Left lung (tissue), 10 donors: ENCODE measurements around the gene ACTR3C. TPM values are rescaled to one million over a fixed set of nuclear protein-coding genes. Genes with fewer than 3 reads are reported as not detected.

Source experiments
- ATAC-seq: fragments of 200-7000 bp; cut with Tn5 transposase; one replicate; pipeline ENCODE4 v1.9.1; 2020; ENCODE audit warnings: moderate library complexity
- DNase-seq, 4 donors: peaks; one replicate each; pipeline ENCODE4 v3.0.0-alpha.2; 2013 to 2020
- H3K27ac ChIP-seq, 2 donors: fragments of 200-600 bp; sonication (generic) in 1 of 2; one replicate each; pipeline versions ENCODE4 v1.5.0 to v1.8.0; 2020 to 2021
- H3K27me3 ChIP-seq, 2 donors: fragments of 200-600 bp; sonication (generic) in 1 of 2; one replicate each; pipeline versions ENCODE4 v1.5.0 to v1.8.0; 2020 to 2021
- H3K36me3 ChIP-seq, 2 donors: fragments of 200-600 bp; sonication (generic) in 1 of 2; one replicate each; pipeline versions ENCODE4 v1.5.0 to v1.8.0; 2020 to 2021
- H3K4me1 ChIP-seq, 2 donors: fragments of 200-600 bp; one replicate each; pipeline ENCODE4 v1.8.0; 2021
- H3K4me3 ChIP-seq, 2 donors: fragments of 200-600 bp; sonication (generic) in 1 of 2; one replicate each; pipeline versions ENCODE4 v1.5.0 to v1.8.0; 2020 to 2021; ENCODE audit warnings: mild to moderate bottlenecking in 1 of 2
- H3K9me3 ChIP-seq, 2 donors: fragments of 200-600 bp; sonication (generic) in 1 of 2; one replicate each; pipeline versions ENCODE4 v1.5.0 to v1.8.0; 2020 to 2021
- intact Hi-C, 2 donors: fragments of 100-400 bp; cut with DNase I; formaldehyde crosslinking; loops; one replicate each; pipeline versions ENCODE4 v1.11.2 to v1.14.2; 2022
- polyA plus RNA-seq, 6 donors: library from polyadenylated mRNA; unstranded; fragments of 120-200 nt; gene quantifications; one replicate each; pipeline ENCODE4 v1.2.1, GENCODE V29; 2013; ENCODE audit not compliant: insufficient read length in 6 of 6
- total RNA-seq, 2 donors: library from RNA; stranded (reverse); fragmentation: NEBNext Ultra II Directional; extraction: Animal tissue kit (Norgen Biotek cat#: 25700); gene quantifications; one replicate each; pipeline ENCODE4 v1.2.1, GENCODE V29; 2021
- TF ChIP-seq, protein P1 (sequence below), 2 donors: fragments of 200-600 bp; sonication (generic) in 1 of 2; IDR thresholded peaks; one replicate each; pipeline versions ENCODE4 v1.5.0 to v1.8.0; 2021; ENCODE audit warnings: antibody characterized with exemption in 2 of 2
- donor health status: DM: no; HTN: yes; CAD: no.
- donor health status: DM: no; HTN: no; CAD: no.

Gene ACTR3C
- total and polyA plus RNA-seq, 8 donors = 3.4 to 25.1 (median 6.1) TPM

DNA sequence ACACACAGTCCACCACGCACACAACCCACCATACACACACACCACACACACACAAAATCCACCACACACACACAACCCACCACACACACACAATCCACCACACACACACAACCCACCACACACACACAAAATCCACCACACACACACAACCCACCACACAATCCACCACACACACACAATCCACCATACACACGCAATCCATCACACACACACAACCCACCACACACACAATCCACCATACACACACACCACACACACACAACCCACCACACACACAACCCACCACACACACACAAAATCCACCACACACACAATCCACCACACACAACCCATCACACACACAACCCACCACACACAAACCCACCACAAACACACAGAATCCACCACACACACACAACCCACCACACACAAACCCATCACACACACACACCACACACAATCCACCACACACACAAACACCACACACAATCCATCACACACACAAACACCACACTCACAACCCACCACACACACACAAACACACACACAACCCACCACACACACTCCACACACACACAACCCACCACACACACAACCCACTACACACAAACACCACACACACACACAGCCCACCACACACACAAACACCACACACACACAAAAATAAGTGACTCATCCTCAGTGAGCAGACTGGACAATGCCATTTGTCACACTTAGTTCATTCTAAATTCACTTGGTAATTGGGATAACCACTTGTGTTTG, 36.4 kb upstream of the ACTR3C start:
- Histone ChIP-seq H3K4me3 (no peak overlapping the region), H3K4me1 (peaks cover 0 to 12% of the 10 kb centered on the region in 2 donors), H3K9me3 (no peaks in the 10 kb centered on the region), H3K27me3 (no peaks in the 10 kb centered on the region), H3K27ac (no peak overlapping the region), H3K36me3 (no peaks in the 10 kb centered on the region)
- ATAC-seq = no peak
- intact Hi-C loops = loop anchor here in 1 of 2 donors (10.0 kb wide), 1 partner anchor 65 kb away; no protein-coding TSS in a partner anchor
- DNase-seq = no peak
- TF ChIP-seq, protein P1, sequence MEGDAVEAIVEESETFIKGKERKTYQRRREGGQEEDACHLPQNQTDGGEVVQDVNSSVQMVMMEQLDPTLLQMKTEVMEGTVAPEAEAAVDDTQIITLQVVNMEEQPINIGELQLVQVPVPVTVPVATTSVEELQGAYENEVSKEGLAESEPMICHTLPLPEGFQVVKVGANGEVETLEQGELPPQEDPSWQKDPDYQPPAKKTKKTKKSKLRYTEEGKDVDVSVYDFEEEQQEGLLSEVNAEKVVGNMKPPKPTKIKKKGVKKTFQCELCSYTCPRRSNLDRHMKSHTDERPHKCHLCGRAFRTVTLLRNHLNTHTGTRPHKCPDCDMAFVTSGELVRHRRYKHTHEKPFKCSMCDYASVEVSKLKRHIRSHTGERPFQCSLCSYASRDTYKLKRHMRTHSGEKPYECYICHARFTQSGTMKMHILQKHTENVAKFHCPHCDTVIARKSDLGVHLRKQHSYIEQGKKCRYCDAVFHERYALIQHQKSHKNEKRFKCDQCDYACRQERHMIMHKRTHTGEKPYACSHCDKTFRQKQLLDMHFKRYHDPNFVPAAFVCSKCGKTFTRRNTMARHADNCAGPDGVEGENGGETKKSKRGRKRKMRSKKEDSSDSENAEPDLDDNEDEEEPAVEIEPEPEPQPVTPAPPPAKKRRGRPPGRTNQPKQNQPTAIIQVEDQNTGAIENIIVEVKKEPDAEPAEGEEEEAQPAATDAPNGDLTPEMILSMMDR (IDR thresholded peaks at IDR 0.05) = no peak

DNA sequence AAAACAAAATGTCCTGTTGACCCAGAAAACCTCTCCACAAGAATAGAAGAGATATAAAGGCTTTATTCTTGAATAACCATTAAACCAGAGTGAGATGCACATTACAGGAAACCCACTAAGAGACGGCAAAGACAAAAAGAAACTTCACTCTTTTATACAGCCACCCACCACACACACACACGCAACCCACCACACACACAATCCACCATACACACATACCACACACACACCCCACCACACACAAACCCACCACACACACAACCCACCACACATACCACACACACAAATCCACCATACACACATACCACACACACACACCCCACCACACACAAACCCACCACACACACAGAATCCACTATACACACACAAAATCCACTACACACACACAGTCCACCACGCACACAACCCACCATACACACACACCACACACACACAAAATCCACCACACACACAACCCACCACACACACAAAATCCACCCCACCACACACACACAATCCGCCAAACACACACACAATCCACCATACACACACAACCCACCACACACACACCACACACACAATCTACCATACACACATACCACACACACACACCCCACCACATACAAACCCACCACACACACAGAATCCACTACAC, 35.8 kb upstream of the ACTR3C start:
- intact Hi-C loops = loop anchor here in 1 of 2 donors (10.0 kb wide), 1 partner anchor 66 kb away; no protein-coding TSS in a partner anchor
- H3K4me3 ChIP-seq = no peak overlapping the region
- no peak for DNase-seq
- no peaks in the 10 kb centered on the region for H3K36me3 ChIP-seq
- no peaks in the 10 kb centered on the region for H3K9me3 ChIP-seq
- no peak for ATAC-seq
- TF ChIP-seq, protein P1 (IDR thresholded peaks at IDR 0.05) = no peak
- H3K4me1 ChIP-seq = peaks cover 0 to 7% of the 10 kb centered on the region in 2 donors
- no peak overlapping the region for H3K27ac ChIP-seq
- H3K27me3 ChIP-seq = no peaks in the 10 kb centered on the region

DNA sequence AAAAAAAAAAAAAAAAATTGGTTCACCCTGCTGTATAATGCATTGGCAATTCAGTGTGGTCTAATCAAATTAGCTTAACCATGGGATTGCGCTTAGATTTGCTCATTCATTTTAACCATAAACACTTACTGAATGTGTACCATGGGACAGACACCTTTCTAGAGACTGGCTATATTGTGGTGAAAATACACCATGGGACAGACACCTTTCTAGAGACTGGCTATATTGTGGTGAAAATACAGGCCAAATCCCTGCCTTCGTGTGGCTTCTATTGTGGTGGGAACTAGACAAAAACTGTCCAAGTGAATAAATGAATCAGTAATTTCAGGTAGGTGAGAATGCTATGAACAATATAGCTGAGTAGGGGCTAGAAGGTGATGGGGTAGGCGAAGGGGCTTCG, 35.1 kb upstream of the ACTR3C start:
- intact Hi-C loops = loop anchor here in 1 of 2 donors (10.0 kb wide), 1 partner anchor 66 kb away; no protein-coding TSS in a partner anchor
- DNase-seq (no peak), ATAC-seq (no peak)
- no peak overlapping the region for H3K27ac ChIP-seq
- H3K4me3 ChIP-seq = no peak overlapping the region
- no peaks in the 10 kb centered on the region for H3K36me3 ChIP-seq
- TF ChIP-seq, protein P1 (IDR thresholded peaks at IDR 0.05) = no peak
- peaks cover 0 to under 1% of the 10 kb centered on the region in 2 donors for H3K4me1 ChIP-seq
- H3K9me3 ChIP-seq = no peaks in the 10 kb centered on the region
- no peaks in the 10 kb centered on the region for H3K27me3 ChIP-seq

DNA sequence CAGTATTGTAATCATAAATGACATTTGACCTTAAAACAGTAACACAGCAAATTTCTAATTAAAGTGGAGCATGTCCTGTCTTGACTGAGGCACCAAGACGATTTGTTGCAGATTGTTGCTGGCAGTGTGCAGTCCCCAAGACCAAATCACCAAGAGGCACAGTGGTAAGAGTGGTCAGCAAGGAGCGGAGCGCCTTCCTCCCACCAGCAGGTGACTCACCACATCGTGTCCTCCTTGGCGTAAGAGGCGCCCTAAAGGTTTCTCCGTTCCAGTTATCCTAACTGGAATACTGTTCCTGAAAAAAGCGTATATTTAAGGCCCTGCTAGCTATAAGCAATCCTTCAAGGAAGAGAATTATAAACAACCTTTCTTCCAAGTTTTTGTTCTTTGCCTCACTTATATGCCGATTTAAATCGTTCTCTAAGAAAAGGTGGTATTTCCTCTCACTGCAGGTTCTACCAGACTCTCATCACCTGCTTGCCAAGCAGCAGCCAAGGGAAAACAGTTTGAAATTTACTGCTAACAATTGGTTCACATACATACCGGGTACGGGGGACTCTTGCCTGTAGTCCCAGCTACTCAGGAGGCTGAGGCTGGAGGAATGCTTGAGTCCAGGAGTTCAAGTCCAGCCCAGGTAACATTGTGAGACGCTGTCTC, 34.6 kb upstream of the ACTR3C start:
- no peak for ATAC-seq

More for the DNA sequence above, 34.6 kb upstream of the ACTR3C start:
- H3K4me1 ChIP-seq = no peaks in the 10 kb centered on the region
- TF ChIP-seq, protein P1 (IDR thresholded peaks at IDR 0.05) = no peak
- intact Hi-C loops = loop anchor here in 1 of 2 donors (10.0 kb wide), 1 partner anchor 67 kb away; no protein-coding TSS in a partner anchor
- H3K27me3 ChIP-seq = no peaks in the 10 kb centered on the region
- no peaks in the 10 kb centered on the region for H3K9me3 ChIP-seq
- no peak overlapping the region for H3K27ac ChIP-seq
- DNase-seq = no peak
- no peak overlapping the region for H3K4me3 ChIP-seq
- no peaks in the 10 kb centered on the region for H3K36me3 ChIP-seq
